ENCODE measurements around the gene CA7.
"Not testable (repeated sequence)": the region's sequence is repeated elsewhere in the genome, so short reads cannot be mapped to it uniquely, and the experiment has no call there.

CA7 gene

DNA sequence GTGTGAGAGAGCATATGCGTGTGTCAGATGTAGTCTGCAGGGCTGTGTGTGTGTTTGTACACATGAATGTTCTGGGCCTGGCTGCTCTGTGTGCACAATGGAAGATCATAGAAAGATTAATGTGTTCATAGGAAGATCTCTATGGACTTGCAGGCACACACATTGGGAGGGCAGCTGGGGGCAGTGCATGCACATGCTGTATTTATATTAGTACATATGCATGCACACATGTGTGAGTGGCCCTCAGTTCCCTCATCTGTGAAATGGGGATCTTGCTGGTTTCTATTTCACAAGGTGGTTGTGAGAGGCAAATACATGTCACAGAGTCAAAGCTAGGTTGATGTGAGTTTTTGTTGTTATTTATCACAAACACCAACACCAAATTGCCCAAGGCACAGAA, 2.1 kb downstream of the CA7 start:
- DNase-seq (ENCODE audit: extremely low read depth in 1 of 2, low read depth in 1 of 2), result no peak

DNA sequence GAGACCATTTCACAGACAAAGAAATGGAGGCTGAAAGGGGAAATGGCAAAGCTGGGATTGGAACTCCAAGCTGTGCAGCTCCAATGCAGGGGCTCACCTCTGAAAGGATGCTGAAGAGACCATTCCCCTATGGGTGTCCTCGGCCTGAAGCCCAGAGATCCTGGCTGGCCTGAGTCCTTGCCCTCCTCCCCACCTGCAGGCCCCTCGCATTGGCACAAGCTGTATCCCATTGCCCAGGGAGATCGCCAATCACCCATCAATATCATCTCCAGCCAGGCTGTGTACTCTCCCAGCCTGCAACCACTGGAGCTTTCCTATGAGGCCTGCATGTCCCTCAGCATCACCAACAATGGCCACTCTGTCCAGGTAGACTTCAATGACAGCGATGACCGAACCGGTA, 2.6 kb downstream of the CA7 start:
- DNase-seq (ENCODE audit: extremely low read depth in 1 of 2, low read depth in 1 of 2), result no peak

DNA sequence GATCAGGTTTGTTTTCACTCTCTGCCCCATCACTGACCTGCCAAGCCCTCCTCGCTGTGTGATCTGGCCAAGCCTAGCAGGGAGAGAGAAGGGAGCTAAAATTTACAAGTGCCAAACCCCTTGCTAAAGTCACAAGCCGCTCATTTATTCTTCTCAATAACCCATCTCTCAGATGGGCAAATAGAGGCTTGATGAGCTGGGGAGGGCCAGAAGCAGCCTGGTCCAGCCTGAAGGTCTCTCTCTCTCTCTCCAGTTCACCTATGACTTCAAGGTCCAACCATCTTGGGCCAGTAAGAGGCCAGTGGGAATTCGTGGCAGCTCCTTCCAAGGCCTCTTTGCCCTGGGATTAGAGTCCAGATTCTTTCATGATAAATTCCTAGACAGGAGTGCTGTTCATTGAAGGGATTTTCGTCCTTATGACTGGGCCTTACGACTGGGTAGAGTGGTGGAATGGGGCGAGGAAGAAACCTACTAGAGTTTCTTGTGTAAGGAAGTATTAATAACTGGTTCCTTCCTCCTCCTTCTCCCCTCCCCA, 3.4 kb downstream of the CA7 start:
- DNase-seq (ENCODE audit: extremely low read depth in 1 of 2, low read depth in 1 of 2), result no peak

DNA sequence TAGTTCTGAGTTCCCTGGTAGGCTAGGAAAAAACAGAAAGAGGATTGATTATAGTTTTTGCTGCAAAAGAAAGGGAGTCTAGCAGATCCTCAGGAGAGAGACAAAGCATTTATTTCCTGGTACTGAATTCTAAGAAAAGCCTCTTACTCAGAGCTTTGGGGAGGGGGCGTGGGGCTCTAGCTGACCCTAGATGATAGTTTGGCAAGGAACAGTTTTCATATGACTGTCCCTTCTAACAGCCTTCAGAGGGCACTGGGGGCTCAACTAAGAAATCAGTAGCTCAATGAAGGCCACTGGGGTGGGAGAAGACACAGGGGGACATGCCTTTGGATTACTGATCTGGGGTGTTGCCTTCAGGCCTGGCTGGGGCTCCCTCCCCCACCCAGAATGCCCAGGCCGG, 4.0 kb downstream of the CA7 start:
- DNase-seq (ENCODE audit: extremely low read depth in 1 of 2, low read depth in 1 of 2), result no peak

DNA sequence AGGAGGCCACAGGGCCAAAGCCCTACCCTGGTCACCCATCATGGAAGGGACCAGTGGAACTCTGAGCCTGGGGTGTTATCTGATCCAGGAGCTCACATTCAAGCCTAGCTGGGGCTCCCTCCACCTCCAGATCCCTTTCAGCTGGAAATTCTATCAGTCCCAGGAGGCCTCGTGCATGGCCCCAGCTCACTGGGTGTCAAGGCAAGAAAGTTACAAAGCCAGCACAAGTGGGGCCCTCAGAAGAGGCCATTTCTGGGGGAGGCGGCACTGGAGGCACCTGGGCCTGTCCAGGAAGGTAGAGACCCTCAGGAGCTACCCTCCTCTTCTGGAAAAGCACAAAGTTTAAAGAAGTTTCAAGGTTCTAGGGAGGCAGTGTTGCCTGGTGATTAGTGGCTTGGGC, 4.8 kb downstream of the CA7 start:
- no peak for DNase-seq (ENCODE audit: extremely low read depth in 1 of 2, low read depth in 1 of 2)

DNA sequence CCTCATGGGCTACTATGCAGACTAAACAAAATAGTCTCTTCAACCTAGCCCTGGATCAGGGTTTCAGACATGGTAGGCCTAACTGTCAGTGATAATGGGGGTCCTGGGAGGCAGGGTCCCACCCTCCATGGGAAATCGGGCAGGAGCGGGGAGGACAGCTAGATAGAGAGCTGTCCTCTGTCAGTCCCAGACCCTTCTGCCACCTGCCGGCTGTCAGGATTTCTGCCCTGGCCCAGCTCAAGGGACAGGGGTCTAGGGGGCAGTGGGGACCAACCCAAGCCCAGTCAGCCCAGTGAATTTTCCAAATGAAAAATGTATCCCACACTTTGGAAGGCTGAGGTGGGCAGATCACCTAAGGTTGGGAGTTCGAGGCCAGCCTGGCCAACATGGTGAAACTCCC, 5.3 kb downstream of the CA7 start:
- DNase-seq (ENCODE audit: extremely low read depth in 1 of 2, low read depth in 1 of 2), result no peak

DNA sequence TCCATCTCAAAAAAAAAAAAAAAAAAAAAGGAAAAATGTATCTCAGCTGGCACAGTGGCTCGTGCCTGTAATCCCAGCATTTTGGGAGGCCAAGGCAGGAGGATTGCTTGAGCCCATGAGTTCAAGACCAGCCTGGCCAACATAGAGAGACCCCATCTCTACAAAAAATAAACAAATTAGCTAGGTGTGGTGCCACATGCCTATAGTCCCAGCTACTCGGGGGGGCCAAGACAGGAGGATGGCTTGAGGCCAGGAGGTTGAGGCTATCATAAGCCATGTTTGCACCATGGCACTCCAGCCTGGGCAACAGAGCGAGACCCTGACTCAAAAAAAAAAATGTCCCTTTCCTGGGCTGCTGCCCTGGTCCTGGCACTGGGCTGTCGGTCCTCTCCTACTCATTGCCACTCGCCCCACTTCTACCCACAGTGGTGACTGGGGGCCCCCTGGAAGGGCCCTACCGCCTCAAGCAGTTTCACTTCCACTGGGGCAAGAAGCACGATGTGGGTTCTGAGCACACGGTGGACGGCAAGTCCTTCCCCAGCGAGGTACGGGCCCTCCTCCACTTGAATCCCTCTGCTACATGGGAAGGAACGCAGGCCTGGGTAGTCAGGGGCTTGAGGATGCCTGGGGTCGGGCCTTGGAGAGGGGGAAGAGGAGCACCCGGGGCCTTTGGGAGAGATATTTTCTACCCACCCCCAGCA, 6.1 kb downstream of the CA7 start:
- DNase-seq (ENCODE audit: extremely low read depth in 1 of 2, low read depth in 1 of 2), result no peak

DNA sequence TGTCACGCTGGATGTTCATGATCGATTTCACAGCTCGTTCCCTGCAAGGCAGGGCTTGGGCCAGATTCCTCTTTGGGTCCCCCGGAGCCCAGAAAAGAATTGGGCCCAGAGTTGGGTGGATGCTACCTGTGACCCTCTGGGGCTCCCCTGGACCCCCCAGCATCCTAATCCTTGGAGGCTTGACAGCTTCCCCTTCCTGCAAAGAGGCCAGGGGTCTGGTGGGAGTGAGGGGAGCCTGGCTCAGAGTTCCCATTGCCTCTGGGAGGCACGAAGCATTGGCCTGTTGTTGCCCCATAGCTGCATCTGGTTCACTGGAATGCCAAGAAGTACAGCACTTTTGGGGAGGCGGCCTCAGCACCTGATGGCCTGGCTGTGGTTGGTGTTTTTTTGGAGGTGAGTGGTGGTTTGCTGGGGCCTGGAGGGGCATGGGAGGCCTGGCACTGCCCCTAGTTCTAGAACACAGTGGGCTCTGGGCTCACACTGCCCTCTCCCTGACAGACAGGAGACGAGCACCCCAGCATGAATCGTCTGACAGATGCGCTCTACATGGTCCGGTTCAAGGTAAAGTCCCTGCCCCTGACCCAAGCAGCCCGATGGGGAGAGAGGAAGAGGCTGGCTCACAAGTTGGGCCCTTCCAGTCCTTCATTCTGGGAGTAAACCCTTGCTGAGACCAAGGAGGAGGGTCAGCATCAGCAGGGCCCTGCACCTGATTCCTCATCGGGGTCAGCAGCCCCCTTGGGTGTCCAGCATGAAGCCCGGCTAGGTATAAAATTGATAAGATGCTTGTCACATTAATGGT, 7.2 kb downstream of the CA7 start:
- DNase-seq (ENCODE audit: extremely low read depth in 1 of 2, low read depth in 1 of 2), result no peak

DNA sequence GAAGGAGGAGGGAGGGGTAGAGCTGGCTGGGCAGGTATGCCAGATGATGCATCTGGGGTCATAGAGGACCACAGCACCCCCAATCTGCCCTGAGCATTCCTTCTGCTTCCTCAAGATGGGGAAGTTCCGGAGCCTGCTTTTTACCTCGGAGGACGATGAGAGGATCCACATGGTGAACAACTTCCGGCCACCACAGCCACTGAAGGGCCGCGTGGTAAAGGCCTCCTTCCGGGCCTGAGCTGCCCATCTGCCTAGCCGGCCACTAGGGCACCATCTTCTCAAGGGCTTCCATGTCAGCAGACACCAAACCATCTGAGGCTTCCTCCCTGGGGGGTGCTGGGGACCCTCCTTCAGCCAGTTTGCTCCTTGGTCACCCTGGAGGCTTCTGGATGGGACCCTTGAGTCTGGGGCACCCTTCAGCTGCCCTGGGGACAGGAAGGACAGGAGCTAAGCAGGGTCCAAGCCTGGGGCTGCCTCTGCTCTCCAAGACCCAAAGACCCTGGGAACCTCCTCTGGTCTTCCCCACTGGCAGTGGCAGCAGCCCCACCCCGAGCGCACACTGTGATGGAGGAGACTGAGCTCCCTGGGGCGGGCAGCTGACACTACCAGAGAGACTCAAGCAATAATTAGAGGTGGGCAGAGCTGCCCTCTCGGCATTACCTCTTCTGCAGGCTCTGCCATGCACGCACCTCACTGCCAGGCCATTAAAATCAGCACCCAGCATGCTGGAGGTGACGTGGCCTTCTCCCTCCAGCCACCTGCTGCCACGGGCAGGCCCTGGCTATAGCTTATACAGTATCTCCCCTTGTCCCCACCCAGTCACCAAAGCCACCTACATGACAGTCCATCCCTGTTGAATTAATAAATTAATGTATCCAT, 9.3 kb downstream of the CA7 start:
- no peak for DNase-seq (ENCODE audit: extremely low read depth in 1 of 2, low read depth in 1 of 2)

DNA sequence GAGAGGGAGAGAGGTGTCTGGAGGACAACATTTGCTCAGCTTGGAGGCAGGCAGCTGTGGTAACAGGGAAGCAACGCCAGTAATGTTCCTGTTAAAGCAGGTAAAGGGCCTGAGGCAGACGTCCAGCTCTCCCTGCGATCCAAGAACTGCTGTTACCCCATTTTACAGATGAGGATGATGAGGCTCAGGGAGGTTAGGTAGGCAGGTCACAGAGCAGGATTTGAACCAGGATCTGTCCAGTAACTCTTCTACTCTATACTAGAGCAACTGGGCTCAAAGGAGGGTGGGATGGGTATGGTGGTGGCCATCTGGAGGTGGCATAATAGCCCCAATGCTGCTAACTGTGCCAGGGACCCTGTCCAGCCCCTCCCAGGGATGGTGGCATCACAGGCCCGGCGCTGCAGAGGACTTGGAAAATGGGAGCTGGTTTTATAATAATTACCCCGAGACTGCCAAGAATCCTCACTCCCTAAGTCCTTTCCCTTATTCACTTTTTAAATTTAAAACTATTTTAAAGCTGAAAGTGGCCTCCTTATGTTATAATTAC, 12.0 kb downstream of the CA7 start:
- DNase-seq (ENCODE audit: extremely low read depth in 1 of 2, low read depth in 1 of 2), result no peak

DNA sequence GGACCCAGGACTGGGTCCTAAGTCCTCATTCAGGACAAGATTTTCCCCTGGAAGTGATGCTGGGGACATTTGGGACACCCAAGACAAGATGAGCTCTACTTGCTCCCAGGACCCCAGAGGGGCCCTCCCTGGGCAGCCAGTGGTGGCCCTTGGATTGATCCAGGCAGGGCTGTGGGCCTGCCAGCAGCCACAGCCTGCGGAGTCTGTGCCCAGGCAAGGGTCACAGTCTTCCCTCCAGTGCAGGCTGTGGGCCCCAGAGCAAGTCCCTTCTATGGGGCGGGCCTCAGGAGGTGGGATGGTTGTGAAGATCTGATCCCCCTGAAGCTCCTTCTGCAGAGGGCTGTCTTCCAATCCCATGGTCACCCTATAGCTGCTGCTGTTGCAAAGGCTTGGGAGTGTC, 12.6 kb downstream of the CA7 start:
- no peak for DNase-seq (ENCODE audit: extremely low read depth in 1 of 2, low read depth in 1 of 2)

DNA sequence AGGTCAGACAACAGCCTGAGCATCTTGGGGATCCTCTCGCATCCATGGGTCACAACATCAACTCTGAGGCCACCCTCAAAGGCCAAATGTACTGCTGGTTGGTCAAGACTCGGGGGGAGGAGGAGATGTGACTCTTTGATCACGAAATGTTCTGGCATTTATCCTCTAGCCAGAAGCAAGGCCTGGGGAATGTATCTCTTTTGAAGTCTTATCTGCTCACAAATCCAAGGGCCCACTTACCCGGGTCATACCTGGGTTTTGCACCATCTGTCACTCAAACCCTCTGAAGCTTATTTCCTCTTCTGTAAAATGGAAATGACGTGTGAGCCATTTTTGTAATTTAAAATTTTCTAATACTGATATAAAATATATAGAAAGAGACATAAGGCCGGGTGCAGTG, 13.2 kb downstream of the CA7 start:
- no peak for DNase-seq (ENCODE audit: extremely low read depth in 1 of 2, low read depth in 1 of 2)

DNA sequence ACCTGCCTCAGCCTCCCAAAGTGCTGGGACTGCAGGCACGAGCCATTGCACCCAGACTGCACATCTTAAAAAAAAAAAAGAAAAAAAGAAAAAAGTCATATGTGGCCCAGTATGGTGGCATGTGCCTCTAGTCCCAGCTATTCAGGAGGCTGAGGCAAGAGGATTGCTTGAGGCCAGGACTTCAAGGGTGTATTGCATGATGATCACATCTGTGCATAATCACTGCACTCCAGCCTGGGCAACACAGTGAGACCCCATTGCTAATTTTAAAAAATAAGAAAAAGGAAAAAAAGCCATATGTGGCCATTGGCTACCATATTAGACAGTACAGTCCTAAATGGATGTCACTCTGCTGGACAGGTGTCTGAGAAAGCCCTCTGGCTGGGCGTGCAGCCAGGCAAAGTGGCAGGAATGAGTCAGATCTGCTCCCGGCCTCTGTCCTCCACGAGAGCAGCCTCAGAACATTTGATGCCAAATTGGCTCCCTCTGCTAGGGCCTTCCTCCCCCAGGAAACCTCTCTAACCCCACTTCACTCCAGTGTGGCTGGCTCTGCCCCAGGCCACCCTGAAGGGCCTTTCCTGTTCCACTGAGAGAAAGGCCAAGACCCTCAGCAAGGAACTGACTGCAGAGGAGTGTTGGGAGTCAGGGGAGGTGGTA, 14.7 kb downstream of the CA7 start:
- DNase-seq (ENCODE audit: extremely low read depth in 1 of 2, low read depth in 1 of 2), result no peak

DNA sequence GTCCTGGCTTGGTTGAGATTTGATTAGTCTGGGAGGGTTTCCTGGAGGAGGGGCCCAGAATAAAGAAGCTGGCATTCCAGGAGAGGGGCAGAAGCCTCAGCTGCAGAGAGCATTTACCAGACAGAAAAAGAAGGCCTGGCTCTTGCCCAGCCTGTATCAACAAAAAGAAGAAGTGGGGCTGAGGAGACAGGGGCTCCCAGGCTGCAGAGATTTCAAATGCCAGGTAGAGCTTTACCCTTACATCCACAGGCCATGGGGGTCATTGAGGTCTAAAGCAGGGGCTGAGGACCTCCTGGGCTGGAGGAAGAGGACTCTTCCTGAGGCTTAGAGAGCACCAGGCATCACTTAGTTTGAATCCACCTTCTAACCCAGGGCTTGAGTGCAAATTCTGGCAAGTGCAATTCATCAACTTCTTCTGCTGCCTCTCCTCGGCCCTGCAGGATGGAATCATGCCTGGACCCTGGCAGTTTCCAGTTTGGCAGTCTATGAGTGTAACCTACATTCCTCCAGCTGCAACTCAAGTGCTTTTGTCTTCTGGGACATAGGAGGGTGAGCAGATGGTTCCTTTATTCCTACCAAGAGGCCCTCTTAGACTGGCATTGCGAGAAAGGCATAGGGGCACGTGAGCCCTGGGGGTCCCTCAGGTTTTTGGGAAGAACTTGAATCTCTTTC, 15.3 kb downstream of the CA7 start:
- no peak for DNase-seq (ENCODE audit: extremely low read depth in 1 of 2, low read depth in 1 of 2)

DNA sequence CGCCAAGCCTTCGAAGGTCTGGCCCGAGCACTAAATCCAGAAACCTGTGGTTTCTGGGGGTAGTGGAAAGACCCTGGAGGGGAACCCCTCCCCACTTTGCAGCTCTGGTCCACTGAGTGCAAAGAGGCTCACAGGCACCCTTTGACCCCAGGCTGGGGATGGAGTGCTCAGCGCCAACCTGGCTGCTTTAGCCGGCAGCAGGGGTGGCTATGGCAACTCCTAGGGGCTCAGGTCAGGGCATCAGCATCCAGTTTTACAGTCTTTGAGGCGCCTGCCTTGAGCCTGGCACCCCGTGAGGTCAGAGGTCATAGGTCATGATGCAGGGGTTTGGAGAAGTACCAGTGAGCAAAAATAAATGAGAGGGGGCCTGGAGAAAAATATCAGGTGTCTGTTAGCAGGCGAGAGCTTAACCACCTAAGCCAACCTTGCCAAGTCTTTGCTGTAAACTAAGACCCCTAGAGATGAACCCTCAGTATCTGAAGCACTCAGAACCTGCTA, 17.9 kb downstream of the CA7 start:
- no peak for DNase-seq (ENCODE audit: extremely low read depth in 1 of 2, low read depth in 1 of 2)

DNA sequence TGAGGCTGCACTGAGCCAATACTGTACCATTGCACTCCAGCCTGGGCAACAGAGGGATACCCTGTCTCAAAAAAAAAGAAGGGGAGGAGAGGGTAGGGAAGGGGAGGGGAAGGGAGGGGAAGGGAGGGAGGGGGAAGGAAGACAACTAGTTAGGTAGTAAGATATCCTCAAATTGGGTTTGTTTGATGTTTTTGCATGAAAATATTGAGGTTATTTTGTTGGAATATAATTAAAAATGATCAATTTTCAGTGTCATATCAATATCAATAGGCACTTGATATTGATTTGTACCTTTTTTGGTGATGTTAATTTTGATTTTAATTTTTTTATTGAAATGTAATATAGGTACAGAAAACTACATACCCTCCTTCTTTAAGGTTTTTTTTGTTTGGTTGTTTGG, 19.5 kb downstream of the CA7 start:
- no peak for DNase-seq (ENCODE audit: extremely low read depth in 1 of 2, low read depth in 1 of 2)

DNA sequence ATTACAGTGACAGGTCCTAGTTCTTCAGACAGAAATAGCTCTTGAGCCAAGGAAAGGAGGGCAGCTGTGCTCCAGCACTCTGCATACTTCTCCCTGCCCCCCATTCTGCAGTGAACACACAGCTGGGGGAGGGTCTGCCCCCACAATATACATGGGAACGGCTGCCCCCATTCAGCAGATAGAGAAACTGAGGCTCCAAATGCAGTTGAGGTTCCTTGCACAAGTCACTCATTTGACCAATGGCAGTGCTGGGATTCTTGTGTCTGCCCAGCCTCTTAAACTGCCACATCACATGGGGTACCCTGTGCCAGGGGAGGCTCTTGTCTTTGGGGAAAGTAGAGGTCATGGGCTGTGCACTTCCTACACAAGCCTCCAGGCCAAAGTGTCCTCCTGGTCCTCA, 25.2 kb downstream of the CA7 start:
- DNase-seq (ENCODE audit: extremely low read depth in 1 of 2, low read depth in 1 of 2), result no peak

DNA sequence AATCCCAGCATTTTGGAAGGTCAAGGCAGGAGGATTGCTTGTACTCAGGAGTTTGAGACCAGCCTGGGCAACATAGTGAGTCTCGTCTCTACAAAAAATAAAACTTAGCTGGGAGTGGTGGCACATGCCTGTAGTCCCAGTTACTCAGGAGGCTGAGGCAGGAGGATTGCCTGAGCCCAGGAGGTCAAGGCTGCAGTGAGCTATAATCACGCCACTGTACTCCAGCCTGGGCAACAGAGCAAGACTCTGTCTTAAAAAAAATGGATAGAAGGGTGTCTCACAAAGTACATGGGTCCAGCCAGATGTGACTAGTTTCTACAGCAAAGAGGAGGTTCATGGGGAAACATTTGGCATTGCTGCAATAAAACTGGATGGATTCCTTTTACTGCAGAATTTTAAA, 27.1 kb downstream of the CA7 start:
- not testable (repeated sequence) for DNase-seq (ENCODE audit: extremely low read depth in 1 of 2, low read depth in 1 of 2)

DNA sequence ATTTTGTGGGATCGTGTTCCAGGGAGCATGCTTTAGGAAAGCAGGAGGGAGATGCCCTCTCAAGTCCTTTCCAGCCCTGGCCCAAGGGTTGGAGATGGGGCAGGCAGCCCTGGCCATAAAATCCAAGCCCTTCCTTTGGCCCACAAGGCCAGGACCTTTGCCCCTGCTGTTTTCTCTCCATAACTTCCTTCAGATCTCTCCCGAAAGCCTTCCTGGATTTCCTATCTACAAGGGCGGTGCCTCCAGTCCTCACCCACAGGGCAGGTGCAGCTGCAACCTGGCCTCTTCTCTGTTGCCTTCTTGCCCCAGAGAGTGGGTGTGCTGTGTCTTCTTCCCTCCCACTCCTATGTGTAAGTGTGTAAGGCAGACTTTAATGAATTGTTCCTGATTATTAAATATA, 27.6 kb downstream of the CA7 start:
- no peak for DNase-seq (ENCODE audit: extremely low read depth in 1 of 2, low read depth in 1 of 2)

DNA sequence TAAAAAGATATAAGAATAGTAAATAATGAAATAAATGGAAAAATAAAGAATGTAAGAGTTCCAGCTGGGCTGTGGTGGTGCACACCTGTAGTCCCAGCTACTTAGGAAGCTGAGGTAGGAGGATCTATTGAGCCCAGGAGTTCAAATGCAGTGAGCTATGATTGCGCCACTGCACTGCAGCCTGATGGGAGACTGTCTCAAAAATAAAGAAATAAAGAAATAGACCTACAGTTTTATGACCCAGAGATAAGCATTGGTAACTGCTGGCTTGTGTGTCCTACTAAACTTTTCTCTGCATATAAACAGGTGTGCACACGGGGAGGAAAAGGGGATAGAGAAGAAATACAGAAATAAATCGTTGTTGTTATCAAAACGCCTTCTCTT, 28.3 kb downstream of the CA7 start:
- no peak for DNase-seq (ENCODE audit: extremely low read depth in 1 of 2, low read depth in 1 of 2)

Measured in stimulated activated CD8-positive, alpha-beta memory T cell treated with anti-CD3 and anti-CD28 coated beads, Interleukin-7, amount 100 ng/mL, for 48 hours (primary cell).